Measurements from ENCODE around the gene RFX4.
"Not testable (repeated sequence)": the region's sequence is repeated elsewhere in the genome, so short reads cannot be mapped to it uniquely, and the experiment has no call there.

RFX4 gene

DNA sequence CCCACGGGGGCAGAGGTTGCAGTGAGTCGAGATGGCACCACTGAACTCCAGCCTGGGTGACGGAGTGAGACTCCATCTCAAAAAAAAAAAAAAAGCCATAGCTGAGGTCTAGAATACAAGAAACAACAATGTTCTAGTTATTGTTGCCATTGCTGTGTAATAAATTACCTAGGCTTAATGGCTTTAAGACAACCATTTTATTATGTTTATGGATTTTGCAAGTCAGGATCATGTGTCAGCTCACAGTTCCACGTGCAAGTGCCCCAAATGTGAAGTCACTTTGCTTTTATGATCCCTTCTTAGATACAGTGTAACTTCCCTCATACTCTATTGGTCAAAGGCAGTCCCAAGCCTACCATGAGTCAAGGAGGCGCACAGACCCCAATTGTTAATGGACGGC is 142.1 kb downstream of the RFX4 start:
- no CpG with 5 or more reads among the region's 6 CpGs for WGBS (ENCODE audit: insufficient coverage, insufficient read length)
- no peaks in the 10 kb centered on the region for H3K36me3 ChIP-seq (ENCODE audit: control insufficient read depth, insufficient read depth, low read length)
- no peaks in the 10 kb centered on the region for H3K4me1 ChIP-seq (ENCODE audit: control insufficient read depth, insufficient read depth, low read length)
- no peak overlapping the region for H3K4me3 ChIP-seq (ENCODE audit: low read length)
- DNase-seq (ENCODE audit: low read depth, low spot score) = no peak
- H3K27ac ChIP-seq (ENCODE audit: low read length) = no peak overlapping the region
- no peaks in the 10 kb centered on the region for H3K9me3 ChIP-seq (ENCODE audit: control insufficient read depth, insufficient read depth, low read length)
- H3K27me3 ChIP-seq (ENCODE audit: control insufficient read depth, insufficient read depth, low read length) = no peaks in the 10 kb centered on the region

DNA sequence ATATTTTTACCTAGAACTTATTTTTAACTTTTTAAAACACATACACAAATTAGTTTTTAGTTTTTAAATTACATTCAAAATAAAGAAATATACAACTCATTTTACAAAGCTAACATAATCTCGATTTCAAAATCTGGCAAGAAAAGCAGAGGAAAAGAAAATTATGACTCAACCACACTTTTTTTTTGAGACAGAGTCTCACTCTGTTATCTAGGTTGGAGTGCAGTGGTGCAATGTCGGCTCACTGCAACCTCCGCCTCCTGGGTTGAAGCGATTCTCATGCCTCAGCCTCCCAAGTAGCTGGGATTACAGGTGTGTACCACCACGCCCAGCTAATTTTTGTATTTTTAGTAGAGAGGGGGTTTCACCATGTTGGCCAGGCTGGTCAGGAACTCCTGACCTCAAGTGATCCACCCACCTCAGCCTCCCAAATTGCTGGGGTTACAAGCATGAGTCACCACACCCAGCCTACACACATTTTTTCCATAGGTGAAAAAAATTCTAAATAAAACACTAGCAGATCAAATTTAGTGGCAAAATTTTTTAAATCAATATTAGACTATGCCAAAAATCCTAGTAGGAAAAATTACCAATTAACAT is 143.9 kb downstream of the RFX4 start:
- not testable (repeated sequence) for H3K4me3 ChIP-seq (ENCODE audit: low read length); H3K27me3 ChIP-seq (ENCODE audit: control insufficient read depth, insufficient read depth, low read length); DNase-seq (ENCODE audit: low read depth, low spot score); H3K9me3 ChIP-seq (ENCODE audit: control insufficient read depth, insufficient read depth, low read length); H3K27ac ChIP-seq (ENCODE audit: low read length); H3K36me3 ChIP-seq (ENCODE audit: control insufficient read depth, insufficient read depth, low read length); H3K4me1 ChIP-seq (ENCODE audit: control insufficient read depth, insufficient read depth, low read length)
- WGBS (ENCODE audit: insufficient coverage, insufficient read length) = no CpG with 5 or more reads among the region's 5 CpGs

DNA sequence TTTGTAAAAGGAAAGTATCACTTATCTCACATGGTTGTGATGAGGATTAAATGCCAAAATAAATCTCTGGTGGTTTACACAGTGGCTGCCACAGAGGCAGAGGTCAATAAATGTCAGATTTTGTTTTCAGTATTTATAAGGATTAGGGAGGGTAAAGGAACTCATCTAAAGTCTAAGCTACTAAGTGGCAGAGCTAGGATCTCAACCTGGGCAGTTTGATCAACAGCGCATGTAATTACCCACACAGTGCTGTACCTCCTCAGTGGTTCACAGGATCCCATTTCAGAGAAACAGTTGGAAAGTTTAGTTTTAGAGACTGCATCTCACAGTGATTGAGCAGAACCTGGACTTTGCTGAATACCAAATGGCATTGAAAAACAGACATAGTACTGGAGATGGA is 146.8 kb downstream of the RFX4 start:
- Histone ChIP-seq H3K4me1 (ENCODE audit: control insufficient read depth, insufficient read depth, low read length) (no peaks in the 10 kb centered on the region), H3K27me3 (ENCODE audit: control insufficient read depth, insufficient read depth, low read length) (no peaks in the 10 kb centered on the region), H3K36me3 (ENCODE audit: control insufficient read depth, insufficient read depth, low read length) (no peaks in the 10 kb centered on the region), H3K27ac (ENCODE audit: low read length) (no peak overlapping the region), H3K4me3 (ENCODE audit: low read length) (no peak overlapping the region), H3K9me3 (ENCODE audit: control insufficient read depth, insufficient read depth, low read length) (no peaks in the 10 kb centered on the region)
- DNase-seq (ENCODE audit: low read depth, low spot score) = no peak
- no CpG with 5 or more reads among the region's 1 CpG for WGBS (ENCODE audit: insufficient coverage, insufficient read length)

DNA sequence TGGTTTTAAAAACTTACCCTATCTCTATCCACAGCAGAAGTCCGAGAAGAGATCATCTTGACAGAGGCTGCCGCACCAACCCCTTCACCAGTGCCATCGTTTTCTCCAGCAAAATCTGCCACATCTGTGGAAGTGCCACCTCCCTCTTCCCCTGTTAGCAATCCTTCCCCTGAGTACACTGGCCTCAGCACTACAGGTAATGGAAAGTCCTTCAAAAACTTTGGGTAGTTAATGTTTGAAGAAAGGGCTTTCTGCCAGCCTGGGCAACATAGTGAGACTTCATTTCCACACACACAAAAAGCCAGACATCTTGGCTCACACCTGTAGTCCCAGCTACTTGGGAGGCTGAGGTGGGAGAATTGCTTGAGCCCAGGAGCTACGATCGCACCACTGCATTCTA is 150.1 kb downstream of the RFX4 start:
- H3K36me3 ChIP-seq (ENCODE audit: control insufficient read depth, insufficient read depth, low read length) = no peaks in the 10 kb centered on the region
- DNase-seq (ENCODE audit: low read depth, low spot score) = no peak
- H3K4me1 ChIP-seq (ENCODE audit: control insufficient read depth, insufficient read depth, low read length) = no peaks in the 10 kb centered on the region
- no CpG with 5 or more reads among the region's 5 CpGs for WGBS (ENCODE audit: insufficient coverage, insufficient read length)
- no peaks in the 10 kb centered on the region for H3K27me3 ChIP-seq (ENCODE audit: control insufficient read depth, insufficient read depth, low read length)
- H3K4me3 ChIP-seq (ENCODE audit: low read length) = no peak overlapping the region
- H3K27ac ChIP-seq (ENCODE audit: low read length) = no peak overlapping the region
- no peaks in the 10 kb centered on the region for H3K9me3 ChIP-seq (ENCODE audit: control insufficient read depth, insufficient read depth, low read length)

DNA sequence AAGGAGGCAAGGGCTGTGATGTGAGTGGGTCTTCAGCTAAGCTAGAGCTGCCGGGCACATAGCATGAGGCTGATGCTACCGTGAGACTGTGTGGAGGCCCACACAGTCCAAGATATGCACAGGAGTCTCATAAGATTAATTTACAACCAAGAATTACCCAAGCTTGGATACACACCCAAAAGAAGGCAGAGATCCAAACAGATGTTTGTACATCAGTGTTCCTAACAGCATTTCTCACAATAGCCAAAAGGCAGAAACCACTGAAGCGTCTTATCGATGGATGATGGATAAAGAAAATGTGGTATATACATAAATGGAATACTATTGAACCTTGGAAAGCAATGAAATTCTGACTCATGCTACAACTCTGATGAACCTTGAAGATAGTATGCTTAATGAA is 150.9 kb downstream of the RFX4 start:
- Histone ChIP-seq H3K4me1 (ENCODE audit: control insufficient read depth, insufficient read depth, low read length) (no peaks in the 10 kb centered on the region), H3K27me3 (ENCODE audit: control insufficient read depth, insufficient read depth, low read length) (no peaks in the 10 kb centered on the region), H3K27ac (ENCODE audit: low read length) (no peak overlapping the region), H3K9me3 (ENCODE audit: control insufficient read depth, insufficient read depth, low read length) (no peaks in the 10 kb centered on the region), H3K36me3 (ENCODE audit: control insufficient read depth, insufficient read depth, low read length) (no peaks in the 10 kb centered on the region), H3K4me3 (ENCODE audit: low read length) (no peak overlapping the region)
- WGBS (ENCODE audit: insufficient coverage, insufficient read length) = no CpG with 5 or more reads among the region's 4 CpGs
- no peak for DNase-seq (ENCODE audit: low read depth, low spot score)

DNA sequence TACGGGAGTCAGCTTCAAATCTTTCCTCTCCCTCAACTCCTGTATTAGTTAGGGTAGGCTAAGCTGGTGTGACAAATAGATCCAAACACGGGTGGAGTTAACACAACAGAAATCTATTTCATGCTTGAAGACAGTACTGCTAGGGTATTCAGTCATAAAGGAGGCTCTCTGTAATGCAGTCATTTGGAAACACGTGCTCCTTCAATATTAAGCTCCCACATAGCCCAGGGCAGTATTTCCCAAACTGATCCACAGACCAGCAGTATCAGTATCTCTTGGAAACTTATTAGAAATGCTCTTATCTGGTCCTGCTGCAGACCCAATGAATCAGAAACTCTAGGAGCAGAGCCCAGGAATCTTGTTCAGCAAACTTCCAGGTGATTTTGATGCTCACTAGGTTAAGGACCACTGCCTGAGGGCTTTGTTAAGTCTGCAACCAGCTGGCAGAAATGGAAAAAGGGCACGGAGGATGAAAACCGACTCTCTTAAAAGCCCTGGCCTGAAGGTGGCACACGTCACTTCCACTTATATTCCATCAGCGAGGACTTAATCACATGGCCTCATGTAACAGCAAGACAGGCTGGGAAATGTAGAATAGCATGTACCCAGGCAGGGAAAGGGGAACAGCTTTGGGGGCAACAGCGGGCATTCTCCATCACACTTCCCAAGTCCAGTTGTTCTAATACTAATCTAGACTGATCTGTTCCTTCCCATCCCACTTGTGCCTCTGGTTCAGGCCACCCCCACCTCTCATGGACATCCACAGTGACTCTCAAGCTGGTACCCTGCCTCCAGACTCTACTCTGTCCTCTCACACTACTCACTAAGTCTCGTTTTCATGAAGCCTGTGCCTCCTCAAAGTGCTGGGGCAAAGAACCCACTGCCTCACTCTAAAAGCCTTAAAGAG is 153.5 kb downstream of the RFX4 start:
- no peaks in the 10 kb centered on the region for H3K9me3 ChIP-seq (ENCODE audit: control insufficient read depth, insufficient read depth, low read length)
- no peak for DNase-seq (ENCODE audit: low read depth, low spot score)
- no CpG with 5 or more reads among the region's 9 CpGs for WGBS (ENCODE audit: insufficient coverage, insufficient read length)
- H3K4me3 ChIP-seq (ENCODE audit: low read length) = no peak overlapping the region
- peaks cover 3% of the 10 kb centered on the region; the same call in 1 of the 2 replicates for H3K4me1 ChIP-seq (ENCODE audit: control insufficient read depth, insufficient read depth, low read length)
- no peaks in the 10 kb centered on the region for H3K36me3 ChIP-seq (ENCODE audit: control insufficient read depth, insufficient read depth, low read length)
- no peaks in the 10 kb centered on the region for H3K27me3 ChIP-seq (ENCODE audit: control insufficient read depth, insufficient read depth, low read length)
- no peak overlapping the region for H3K27ac ChIP-seq (ENCODE audit: low read length)

DNA sequence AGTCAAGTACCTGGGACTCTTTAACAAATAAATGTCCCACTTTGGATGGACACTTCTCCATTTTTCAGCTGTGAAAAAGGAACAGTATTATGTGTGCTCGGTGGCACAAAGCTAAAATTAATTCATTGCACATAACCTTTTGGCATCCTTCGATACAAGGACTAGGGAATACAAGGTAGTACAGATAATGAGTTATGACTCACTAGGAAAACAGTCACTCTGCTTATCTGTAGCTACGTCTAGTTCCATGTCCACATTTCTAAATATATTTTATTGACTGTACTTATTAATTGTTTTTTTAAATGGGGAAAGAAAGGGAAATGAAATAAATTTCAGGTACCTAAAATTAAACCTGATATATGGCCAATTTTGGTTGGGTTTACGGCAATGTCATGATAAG is 156.5 kb downstream of the RFX4 start:
- Histone ChIP-seq H3K4me1 (ENCODE audit: control insufficient read depth, insufficient read depth, low read length) (peaks cover 3% of the 10 kb centered on the region; the same call in 1 of the 2 replicates), H3K36me3 (ENCODE audit: control insufficient read depth, insufficient read depth, low read length) (no peaks in the 10 kb centered on the region), H3K27me3 (ENCODE audit: control insufficient read depth, insufficient read depth, low read length) (no peaks in the 10 kb centered on the region), H3K27ac (ENCODE audit: low read length) (no peak overlapping the region), H3K4me3 (ENCODE audit: low read length) (no peak overlapping the region), H3K9me3 (ENCODE audit: control insufficient read depth, insufficient read depth, low read length) (no peaks in the 10 kb centered on the region)
- DNase-seq (ENCODE audit: low read depth, low spot score) = no peak
- 100% methylated on average over 1 of the region's 4 CpGs for WGBS (ENCODE audit: insufficient coverage, insufficient read length)

DNA sequence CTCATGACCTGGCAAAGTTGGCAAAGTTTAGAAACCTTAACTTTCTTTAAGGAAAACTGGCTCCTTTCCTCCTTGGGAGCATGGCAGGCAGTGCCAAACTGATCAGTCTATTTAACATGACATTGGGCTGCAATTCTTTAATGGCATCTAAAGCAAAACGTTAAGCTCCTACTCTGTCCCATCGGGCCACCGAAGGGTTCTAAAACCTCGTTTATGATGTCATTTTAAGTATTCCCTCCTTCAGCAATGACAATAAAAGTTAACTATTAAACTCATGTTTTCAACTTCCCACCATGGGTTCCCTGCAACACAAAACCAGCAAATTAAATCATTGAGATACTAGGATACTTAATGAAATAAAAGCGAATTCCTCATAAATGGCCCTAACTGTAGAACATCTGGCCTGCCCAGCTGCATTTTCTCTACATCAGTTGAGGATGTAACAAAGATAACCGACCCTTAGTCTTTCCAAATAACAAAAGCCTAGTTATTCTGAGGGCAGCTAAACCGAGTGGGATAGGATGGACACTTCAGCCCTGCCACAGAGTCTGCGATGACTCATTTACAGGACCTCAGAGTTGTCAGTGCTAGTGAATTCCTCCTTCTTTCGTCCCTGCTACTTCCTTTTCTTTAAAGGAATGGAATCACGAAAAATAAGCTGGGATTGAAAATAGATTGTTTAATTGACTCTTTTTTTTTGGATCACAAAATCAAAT is 157.2 kb downstream of the RFX4 start:
- no CpG with 5 or more reads among the region's 10 CpGs for WGBS (ENCODE audit: insufficient coverage, insufficient read length)
- no peaks in the 10 kb centered on the region for H3K9me3 ChIP-seq (ENCODE audit: control insufficient read depth, insufficient read depth, low read length)
- H3K27me3 ChIP-seq (ENCODE audit: control insufficient read depth, insufficient read depth, low read length) = no peaks in the 10 kb centered on the region
- no peak overlapping the region for H3K27ac ChIP-seq (ENCODE audit: low read length)
- no peak overlapping the region for H3K4me3 ChIP-seq (ENCODE audit: low read length)
- no peak for DNase-seq (ENCODE audit: low read depth, low spot score)
- no peaks in the 10 kb centered on the region for H3K36me3 ChIP-seq (ENCODE audit: control insufficient read depth, insufficient read depth, low read length)
- peaks cover 3% of the 10 kb centered on the region; the same call in 1 of the 2 replicates for H3K4me1 ChIP-seq (ENCODE audit: control insufficient read depth, insufficient read depth, low read length)

DNA sequence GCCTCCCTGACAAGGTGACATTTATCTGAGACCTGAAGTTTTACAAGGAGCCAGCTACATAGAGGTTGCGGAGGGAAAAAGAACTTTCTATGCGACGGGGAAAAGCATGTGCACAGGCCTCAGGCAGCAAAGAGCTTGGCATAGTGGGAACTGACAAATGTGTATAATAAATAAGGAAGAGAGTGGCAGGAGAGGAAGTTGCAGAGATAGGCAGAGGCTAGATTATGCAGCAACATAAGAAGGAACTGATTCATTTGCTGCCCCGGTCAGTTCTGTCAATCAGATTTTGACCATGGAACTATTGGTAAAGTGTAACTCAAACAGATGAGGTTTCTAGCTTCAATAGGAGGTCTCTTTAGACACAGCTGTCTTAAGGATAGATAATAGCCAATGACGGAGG is 158.0 kb downstream of the RFX4 start:
- H3K27me3 ChIP-seq (ENCODE audit: control insufficient read depth, insufficient read depth, low read length) = no peaks in the 10 kb centered on the region
- no peaks in the 10 kb centered on the region for H3K36me3 ChIP-seq (ENCODE audit: control insufficient read depth, insufficient read depth, low read length)
- DNase-seq (ENCODE audit: low read depth, low spot score) = no peak
- no peaks in the 10 kb centered on the region for H3K9me3 ChIP-seq (ENCODE audit: control insufficient read depth, insufficient read depth, low read length)
- H3K4me1 ChIP-seq (ENCODE audit: control insufficient read depth, insufficient read depth, low read length) = peaks cover 3% of the 10 kb centered on the region; the same call in 1 of the 2 replicates
- no peak overlapping the region for H3K27ac ChIP-seq (ENCODE audit: low read length)
- H3K4me3 ChIP-seq (ENCODE audit: low read length) = no peak overlapping the region
- WGBS (ENCODE audit: insufficient coverage, insufficient read length) = no CpG with 5 or more reads among the region's 5 CpGs

DNA sequence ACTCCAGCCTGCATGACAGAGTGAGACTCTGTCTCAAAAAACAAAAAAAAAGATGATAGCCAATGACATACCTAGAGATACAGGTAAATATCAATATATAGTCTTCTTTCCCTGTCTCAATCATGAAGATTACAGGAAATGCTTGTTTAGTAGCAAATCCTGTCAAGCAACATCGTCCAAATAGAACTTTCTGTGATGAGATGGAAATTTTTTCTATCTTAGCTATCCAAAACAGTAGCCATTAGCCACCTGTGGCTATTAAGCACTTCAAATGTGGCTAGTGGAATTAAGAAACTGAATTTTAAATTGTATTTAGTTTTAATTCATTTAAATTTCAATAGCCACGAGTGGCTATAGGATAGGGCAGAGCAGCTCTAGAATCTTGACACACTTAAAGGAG is 158.4 kb downstream of the RFX4 start:
- H3K27ac ChIP-seq (ENCODE audit: low read length) = no peak overlapping the region
- no peaks in the 10 kb centered on the region for H3K36me3 ChIP-seq (ENCODE audit: control insufficient read depth, insufficient read depth, low read length)
- H3K27me3 ChIP-seq (ENCODE audit: control insufficient read depth, insufficient read depth, low read length) = no peaks in the 10 kb centered on the region
- H3K4me3 ChIP-seq (ENCODE audit: low read length) = no peak overlapping the region
- H3K9me3 ChIP-seq (ENCODE audit: control insufficient read depth, insufficient read depth, low read length) = no peaks in the 10 kb centered on the region
- peaks cover 3% of the 10 kb centered on the region; the same call in 1 of the 2 replicates for H3K4me1 ChIP-seq (ENCODE audit: control insufficient read depth, insufficient read depth, low read length)
- no CpG with 5 or more reads among the region's 2 CpGs for WGBS (ENCODE audit: insufficient coverage, insufficient read length)
- no peak for DNase-seq (ENCODE audit: low read depth, low spot score)
